ENCODE measurements around the gene HSPA12B.

HSPA12B gene

GRCh38 chr20:3749087-3749688 is 16.7 kb downstream of the HSPA12B start:
- DNase-seq (ENCODE audit: low read depth) = no peak

- DNase-seq (ENCODE audit: low read depth) = no peak
These were observed 17.4 kb downstream of the HSPA12B start for GRCh38 chr20:3749689-3750531.

DNA sequence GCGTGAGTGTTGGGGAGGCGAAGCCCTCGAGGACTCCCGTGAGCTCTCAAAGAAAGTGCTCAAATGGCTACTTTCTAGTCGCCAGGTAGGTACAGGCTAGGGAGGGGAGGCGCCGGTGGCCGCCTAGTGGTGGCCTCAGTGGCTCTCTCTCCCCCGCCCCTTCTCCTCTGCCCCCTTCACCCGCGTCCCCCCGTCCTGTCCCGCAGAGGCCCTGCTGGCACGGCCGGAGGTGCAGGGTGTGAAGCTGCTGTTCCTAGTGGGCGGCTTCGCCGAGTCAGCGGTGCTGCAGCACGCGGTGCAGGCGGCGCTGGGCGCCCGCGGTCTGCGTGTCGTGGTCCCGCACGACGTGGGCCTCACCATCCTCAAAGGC is 18.8 kb downstream of the HSPA12B start:
- DNase-seq (ENCODE audit: low read depth) = no peak

DNA sequence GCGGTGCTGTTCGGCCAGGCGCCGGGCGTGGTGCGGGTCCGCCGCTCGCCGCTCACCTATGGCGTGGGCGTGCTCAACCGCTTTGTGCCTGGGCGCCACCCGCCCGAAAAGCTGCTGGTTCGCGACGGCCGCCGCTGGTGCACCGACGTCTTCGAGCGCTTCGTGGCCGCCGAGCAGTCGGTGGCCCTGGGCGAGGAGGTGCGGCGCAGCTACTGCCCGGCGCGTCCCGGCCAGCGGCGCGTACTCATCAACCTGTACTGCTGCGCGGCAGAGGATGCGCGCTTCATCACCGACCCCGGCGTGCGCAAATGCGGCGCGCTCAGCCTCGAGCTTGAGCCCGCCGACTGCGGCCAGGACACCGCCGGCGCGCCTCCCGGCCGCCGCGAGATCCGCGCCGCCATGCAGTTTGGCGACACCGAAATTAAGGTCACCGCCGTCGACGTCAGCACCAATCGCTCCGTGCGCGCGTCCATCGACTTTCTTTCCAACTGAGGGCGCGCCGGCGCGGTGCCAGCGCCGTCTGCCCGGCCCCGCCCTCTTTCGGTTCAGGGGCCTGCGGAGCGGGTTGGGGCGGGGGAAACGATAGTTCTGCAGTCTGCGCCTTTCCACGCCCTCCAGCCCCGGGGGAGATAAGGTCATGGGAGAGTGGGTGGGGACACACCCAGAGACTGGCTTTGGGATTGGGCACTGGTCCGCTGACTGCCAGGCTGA is 19.3 kb downstream of the HSPA12B start:
- no peak for DNase-seq (ENCODE audit: low read depth)

DNA sequence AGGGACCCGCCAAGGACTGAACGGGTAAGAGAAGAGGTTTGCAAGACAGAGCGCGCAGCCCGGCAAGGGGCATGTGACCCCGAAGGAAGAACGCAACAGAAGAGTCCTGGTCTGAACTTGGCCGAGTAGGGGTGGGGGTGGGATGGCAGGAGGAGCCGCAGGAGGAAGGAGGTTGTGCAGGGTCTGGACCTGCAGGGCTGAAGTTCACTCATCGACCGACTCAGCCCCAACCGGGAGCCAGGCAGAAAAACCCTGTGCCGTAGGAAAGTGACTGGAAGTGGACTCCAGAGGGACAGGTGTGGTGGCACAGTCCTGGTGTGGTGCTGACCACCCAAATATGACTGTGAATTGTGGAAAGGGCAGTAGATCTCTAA is 19.9 kb downstream of the HSPA12B start:
- no peak for DNase-seq (ENCODE audit: low read depth)

DNA sequence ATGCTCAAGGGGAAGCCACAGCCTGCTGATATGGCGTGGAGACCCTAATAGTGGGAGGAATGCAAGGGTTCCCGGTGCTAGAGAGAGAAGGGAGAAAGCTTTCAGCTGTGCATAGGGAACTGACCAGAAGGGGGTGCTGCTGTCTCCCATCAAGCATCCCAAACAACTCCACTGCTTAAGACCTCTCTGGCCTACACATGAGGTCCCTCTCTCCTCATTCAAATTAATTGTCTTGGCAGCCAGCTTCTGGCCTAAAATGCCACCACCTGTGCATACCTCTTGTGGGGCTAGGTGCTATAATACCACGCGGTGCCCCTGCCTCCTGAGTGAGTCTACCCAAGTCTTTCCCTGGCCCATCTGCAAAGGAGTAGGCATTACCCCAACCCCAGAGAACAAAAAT is 20.6 kb downstream of the HSPA12B start:
- peak; percentile 44 for DNase-seq (ENCODE audit: low read depth)

GRCh38 chr20:3753501-3754275 is 21.2 kb downstream of the HSPA12B start:
- DNase-seq (ENCODE audit: low read depth) = no peak

DNA sequence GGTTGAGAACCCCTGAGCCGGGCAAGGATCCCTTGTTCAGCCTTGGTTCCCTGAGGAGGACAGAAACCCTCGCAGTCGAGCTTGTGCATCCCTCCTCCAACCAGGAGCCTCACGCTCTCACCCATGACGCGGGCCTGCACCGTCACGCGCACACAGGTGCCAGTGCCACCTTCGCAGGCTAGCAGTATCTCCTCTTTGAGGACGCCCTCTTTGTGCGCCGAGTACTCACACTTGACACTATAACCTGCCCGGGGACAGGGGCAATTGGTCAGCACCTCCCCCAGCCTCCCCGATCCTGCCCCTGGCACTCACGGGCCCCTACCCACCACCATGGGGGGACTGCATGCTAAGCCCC is 21.8 kb downstream of the HSPA12B start:
- DNase-seq (ENCODE audit: low read depth) = no peak

DNA sequence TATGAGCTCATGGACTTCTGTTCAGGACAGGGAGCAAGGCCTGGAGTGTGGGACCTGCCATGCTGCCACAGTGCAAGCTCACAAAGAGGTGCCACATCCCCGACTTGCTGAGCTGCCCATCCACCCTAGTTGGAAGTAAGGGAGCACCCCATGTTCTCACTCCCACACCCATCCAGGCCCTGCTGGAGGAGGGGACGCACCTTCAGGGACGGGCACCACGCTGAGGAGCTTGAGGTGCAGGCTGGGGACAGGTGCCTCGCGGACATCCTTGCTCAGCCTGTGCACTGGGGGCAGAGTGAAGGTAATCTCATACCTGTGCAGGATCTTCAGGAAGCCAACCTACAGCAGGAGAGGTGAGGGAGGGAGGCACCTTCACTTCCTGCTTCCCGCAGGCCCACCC is 22.8 kb downstream of the HSPA12B start:
- no peak for DNase-seq (ENCODE audit: low read depth)

DNA sequence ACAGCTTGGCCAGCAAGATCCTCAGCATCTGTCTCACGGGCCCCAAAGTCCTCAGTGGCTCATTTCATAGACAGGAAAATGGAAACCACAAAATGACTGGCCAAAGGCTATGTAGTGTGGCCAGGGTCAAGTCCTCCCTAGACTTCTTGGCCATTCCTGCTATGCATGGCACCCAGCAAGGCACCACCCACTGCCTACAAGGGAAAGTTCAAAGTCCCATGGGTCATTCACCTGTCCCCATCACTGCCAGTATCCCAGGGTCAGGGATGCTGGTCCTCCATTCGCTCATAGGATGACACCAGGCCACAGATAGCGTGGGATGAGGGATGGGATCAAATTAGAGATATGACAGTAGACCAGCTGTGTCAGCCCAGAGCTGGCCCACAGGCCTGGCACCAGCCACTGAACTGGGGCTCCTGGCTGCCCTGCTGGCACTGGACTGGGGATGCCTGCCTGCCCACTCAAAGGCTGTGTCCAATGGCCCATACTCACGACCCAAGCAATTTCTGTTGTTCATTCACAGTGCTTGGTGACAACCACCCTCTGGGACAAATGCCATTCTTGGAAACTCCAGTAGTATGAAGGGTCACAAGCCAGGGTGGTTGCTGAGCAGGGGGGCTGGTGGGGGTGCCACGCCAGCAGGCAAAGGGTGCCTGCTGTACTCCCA is 23.5 kb downstream of the HSPA12B start:
- DNase-seq (ENCODE audit: low read depth) = no peak

- no peak for DNase-seq (ENCODE audit: low read depth)
These were observed 24.8 kb downstream of the HSPA12B start for GRCh38 chr20:3757268-3757667.

DNA sequence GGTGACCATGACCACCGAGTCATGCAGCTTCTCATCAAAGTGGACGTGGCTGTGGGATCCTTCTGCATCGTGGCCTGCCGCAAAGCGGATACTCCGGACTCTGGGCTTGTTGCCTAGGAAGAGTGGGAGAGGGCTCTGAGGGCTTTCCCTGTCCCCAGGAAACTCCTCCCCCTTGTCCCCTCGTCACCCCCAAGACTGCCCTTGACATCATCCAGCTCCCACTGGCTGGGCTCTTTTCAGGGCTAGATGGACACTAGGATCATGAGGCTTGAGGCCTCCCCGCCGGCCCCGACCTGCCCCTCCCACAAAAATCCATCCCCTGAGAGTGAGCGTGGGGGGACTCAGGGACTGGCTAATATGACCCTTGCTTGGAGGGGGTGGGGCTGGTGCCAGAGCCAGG is 26.1 kb downstream of the HSPA12B start:
- no peak for DNase-seq (ENCODE audit: low read depth)

DNA sequence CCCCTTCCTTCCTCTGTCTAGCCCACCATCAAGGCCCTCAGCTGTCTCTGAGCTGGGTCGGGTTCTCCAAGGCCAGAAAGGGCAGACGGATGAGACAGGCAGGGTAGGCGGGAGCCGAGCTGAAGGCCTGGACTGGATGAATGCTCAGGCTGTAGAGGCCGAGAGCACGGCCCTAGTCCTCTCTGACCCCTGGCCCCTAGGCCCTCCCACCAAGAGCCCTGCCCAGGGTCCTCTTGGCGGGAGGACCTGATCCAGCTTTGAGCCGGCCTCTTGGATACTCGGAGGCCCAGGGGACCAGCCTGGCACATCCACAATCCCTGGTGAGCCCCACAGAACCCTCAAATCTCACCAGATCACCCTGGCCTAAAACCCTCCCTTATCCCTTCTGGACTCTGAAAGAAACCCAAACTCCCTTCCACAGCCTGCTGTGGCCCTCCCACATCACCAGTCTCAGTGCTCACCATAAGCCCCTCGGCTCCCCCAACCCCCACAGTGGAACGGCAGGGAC is 26.9 kb downstream of the HSPA12B start:
- no peak for DNase-seq (ENCODE audit: low read depth)

DNA sequence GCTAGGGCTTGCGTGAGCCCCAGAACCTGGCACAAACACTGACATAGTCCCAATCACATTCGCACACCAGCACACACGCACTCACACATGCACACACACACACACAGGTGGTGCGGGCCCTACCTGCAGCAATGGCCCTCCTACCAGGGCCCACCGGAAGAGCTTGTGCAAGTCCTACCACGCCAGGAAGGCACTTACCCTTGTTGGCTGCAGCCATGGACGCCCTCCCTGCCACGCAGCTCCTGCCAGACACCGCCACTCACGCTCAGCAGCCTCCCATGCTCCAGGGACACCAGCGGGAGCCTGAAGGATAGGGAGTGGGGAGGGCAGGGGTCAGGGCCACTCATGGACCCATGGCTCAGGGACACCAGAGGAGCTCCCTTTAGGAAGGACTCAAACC is 27.4 kb downstream of the HSPA12B start:
- no peak for DNase-seq (ENCODE audit: low read depth)

GRCh38 chr20:3760655-3761348 is 28.3 kb downstream of the HSPA12B start:
- no peak for DNase-seq (ENCODE audit: low read depth)

DNA sequence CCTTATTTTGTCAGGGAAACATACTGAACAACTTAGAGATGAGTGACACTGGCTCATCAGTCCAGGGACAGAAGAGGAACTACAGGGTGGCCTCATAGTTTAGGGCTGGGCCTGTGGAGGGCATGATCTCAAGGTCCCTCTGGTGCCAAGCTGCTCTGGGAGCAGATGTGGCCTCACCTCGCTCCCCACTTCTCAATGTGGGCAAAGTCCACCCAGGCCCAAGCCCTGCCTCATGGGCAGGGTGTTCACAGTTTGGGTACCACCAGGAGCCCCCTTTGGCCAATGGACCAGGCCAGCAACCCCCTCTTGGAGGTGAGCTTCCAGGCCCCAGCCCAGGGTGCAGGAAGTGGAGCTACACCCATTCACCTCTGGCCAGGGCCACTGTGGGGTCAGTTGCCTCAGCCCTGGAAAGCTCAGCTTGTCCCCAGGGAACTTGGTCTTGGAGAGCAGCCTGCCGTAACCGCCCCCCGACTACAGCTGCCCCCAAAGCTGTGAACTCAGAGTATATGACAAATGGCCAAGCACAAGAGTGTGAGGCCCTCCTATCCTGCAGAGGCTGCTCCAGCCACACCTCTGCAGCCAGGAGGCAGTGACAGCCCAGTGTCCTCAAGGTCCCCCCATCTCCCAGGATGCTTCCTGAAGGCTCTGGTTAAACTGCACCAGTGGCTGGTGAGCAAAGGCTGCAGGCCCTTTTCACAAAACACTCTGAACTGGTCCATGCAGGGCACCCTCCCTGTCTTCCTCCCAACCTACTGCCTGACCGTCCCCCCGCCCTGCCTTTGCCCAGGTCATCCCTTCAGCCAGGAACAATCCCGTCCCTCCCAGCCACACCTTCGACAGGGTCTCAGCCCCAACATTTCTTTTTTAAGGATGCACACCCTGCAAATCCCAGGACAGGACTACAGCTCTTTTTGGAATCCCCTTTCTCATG is 31.5 kb downstream of the HSPA12B start:
- no peak for DNase-seq (ENCODE audit: low read depth)

DNA sequence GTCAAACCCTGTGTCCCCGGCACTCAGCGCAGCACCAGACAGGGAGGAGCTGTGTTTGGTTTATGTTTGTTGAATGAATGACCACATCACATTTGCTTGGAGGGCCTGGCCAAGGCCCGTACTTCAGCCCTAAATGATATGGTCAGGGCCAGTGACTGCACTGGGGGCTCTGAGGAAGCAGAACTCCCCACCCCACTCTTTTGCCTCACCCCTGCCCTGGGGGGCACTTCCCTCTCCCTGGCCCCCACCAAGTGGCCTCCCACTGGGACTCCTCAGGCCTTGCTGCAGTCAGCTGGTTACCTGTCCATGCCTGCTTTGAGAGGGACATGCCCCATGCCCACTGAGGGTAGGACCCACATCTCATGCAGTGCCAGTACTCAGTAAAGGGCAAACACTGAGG is 32.2 kb downstream of the HSPA12B start:
- no peak for DNase-seq (ENCODE audit: low read depth)

DNA sequence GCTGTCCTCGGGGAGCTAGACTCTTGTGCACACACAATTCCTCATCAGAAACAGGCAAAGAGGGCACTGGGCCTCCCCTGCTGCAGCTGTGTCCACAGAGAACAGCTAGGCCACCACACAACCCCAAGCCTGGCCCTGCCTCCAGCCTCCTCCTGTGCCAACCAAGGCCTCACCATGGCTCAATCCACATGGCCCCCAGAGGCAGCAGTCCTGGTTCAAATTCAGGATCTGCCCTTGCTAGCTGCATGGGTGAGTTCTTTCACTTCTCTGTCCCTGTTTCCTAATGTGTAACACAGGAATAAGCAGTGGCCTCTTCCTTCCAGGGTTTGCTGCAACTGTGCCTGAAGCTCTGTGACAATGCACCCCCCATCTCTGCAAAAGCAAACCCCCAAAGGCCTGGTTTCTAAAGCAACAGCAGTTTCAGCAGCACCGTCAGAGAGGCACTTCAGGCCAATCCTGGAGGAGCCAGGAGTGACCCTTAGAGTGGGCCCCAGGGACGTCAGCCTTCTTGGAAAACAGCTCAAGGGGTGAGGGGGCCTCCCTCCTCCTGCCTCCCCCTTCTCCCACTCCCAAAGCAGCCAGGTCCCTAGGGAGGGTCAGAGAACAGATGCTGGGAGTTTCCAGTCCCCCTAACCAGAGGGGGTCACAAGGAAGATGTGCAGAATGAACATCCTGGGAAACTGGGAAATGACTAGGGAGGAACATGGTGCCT is 32.8 kb downstream of the HSPA12B start:
- DNase-seq (ENCODE audit: low read depth) = no peak

DNA sequence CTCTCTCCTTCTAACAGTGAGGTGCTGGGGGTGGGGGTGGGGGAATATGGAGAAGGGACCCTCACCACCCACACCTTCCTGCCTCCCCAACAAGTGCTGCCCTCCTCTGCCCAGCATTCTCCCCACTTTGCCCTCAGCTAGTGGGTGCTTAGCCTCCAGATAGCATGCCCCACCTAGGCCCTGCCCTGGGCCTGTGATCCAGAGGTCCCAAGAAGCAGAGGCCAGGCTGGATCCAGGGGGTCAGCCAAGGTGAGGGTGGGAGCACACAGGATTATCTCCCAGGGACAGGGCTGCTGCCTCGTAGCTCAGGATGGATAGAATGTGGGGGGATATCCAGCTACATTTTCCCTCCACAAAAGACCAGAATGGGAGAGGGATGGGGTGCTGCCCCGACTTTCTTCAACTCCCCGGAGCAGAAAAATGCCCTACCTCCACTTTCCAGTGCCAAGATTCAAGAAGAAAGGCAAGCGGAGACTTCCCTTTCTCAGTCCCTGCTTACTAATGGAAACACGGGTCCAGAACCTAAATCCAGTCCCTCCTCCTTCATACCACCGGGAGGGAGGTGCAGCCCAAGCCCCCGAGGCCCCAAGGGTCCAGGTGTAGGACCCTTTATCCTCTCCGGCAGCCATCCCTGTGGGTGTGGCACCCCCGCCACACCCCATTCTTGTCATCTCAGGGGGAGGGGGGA is 34.1 kb downstream of the HSPA12B start:
- no peak for DNase-seq (ENCODE audit: low read depth)

Data from stromal cell of bone marrow (primary cell).